Measurements from ENCODE around the gene PIRT. TPM values are rescaled to one million over a fixed set of nuclear protein-coding genes. Genes with fewer than 3 reads are reported as not detected.
"Not testable (repeated sequence)": the region's sequence is repeated elsewhere in the genome, so short reads cannot be mapped to it uniquely, and the experiment has no call there.

Gene PIRT
- not detected in 2 replicates for total RNA-seq (2014; rRNA removed; shearing (Covaris generic))

DNA sequence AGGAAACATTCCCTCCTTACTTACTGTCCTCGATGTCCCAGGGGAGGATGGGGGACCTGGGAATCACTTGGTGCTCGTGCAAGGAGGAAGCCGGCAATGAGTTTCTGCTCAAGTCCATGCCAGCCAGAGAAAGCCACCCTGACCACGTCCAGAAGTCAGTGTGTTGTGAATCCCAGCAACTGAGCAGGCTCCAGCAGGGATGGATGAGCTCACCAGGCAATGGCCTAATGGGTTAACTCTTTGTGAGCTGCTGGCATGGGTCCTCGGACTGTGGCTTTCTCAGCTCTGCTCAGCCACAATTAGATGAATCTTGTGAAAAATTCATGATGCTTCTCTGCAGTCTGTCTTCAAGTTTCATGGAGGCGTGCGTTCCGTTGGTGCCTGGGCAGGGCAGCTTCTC lies at the start of gene PIRT:
TSS of gene PIRT (minus strand) at position 167 of the 400 bp plus-strand sequence. CDS start 12,442 bp downstream, outside the sequence.
- no peak for DNase-seq (ENCODE audit: low spot score)
- in situ Hi-C loops (cut with HindIII; ENCODE audit: low sequenced_read_pairs): no loop called here

DNA sequence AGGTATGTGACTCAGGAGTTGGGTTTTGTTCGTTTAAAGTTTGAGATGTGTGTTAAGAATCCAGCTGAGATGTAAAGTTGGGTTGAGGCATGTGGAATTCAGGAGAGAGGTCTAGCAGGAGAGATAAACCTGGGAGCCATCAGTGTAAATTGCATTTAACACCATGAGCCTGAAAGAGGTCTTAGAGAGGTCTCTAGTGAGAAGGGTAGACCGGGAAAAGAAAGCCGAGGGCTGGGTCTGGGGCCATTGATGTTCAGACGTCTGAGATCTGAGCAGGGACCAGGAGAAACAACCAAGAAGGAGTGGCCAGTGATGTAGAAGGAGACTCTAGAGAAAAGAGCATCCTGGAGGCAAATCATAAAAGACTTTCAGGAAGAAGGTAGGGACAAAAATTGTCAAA lies 44.1 kb upstream of the PIRT start:
- DNase-seq (ENCODE audit: low spot score): no peak
- in situ Hi-C loops (cut with HindIII; ENCODE audit: low sequenced_read_pairs): no loop called here

DNA sequence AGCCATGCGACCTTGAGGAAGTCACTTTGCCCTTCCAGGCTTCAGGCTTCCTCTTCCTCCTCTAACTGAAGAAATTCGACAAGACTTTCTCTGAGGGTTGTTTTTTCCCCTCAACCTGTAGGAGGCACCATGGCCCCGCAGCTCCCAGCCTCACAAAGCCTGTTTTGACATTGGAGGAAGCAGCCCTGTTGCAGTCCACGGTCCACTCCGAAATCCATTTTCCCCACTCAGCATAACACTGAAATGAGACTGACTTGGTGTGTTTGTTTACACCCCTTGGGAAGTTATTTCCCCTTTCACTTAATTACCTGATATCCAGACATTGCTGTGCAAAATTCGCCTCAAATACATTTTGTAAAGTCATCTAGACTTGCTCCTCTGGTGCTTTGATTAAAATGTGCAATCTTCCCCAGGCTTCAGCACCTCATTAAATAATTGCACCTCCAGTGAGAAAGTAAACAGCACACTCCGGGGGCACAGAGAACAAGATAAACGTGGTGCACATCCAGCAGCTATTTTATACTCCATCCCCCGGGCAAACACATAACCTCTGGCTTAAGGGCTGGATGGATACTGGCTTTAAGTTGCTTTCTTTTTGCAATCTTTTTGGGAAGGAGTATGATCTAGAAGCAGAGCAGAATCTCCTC lies 41.4 kb upstream of the PIRT start:
- peak; percentile 13 for DNase-seq (ENCODE audit: low spot score)
- in situ Hi-C loops (cut with HindIII; ENCODE audit: low sequenced_read_pairs): no loop called here

GRCh38 chr17:10875984-10876555 lies 38.2 kb upstream of the PIRT start:
- in situ Hi-C loops (cut with HindIII; ENCODE audit: low sequenced_read_pairs): no loop called here
- peak; percentile 34 for DNase-seq (ENCODE audit: low spot score)

DNA sequence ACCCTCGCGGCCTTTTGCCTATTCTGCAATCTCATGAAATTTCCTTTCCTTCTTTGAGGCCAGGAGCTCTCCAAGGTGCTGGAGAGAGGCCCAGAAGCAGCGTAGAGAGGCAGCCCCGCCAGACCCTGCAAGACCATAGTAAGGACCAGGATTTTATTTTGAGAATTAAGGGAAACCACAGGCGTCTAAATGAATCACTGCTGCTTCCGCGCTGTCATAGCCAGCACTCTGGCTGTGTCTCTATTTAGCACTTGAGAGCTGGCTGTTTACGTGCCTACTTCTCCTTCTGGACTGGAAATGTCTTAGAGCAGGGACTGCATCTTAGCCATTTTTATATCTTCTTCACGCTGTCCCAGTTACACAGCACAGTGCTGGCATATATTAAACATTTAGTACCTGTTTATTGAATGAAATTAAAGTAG lies 37.6 kb upstream of the PIRT start:
- no peak for DNase-seq (ENCODE audit: low spot score)
- in situ Hi-C loops (cut with HindIII; ENCODE audit: low sequenced_read_pairs): no loop called here

GRCh38 chr17:10871914-10872313 lies 34.0 kb upstream of the PIRT start:
- no peak for DNase-seq (ENCODE audit: low spot score)
- in situ Hi-C loops (cut with HindIII; ENCODE audit: low sequenced_read_pairs): no loop called here

GRCh38 chr17:10870336-10871050 lies 32.6 kb upstream of the PIRT start:
- in situ Hi-C loops (cut with HindIII; ENCODE audit: low sequenced_read_pairs): no loop called here
- no peak for DNase-seq (ENCODE audit: low spot score)

GRCh38 chr17:10868744-10869143 lies 30.9 kb upstream of the PIRT start:
- in situ Hi-C loops (cut with HindIII; ENCODE audit: low sequenced_read_pairs); DNase-seq (ENCODE audit: low spot score): not testable (repeated sequence)

DNA sequence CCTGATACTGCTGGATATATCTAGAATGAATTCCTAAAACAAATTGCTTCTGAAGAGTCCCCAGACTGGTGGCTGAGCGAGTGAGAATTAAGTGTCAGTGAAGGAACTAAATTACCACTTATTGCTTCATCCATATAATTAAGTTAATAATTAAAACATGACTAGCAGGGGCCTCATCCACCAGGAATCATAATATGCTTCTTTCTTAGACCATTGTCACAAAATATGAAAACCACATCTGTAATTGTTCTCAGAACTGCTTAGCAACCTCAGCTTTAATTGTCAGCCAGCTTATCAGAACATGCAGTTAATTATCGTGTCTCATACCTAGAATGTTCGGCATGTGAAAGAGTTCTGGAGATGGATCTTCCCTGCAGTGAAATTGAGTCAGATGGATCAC lies 21.2 kb upstream of the PIRT start:
- in situ Hi-C loops (cut with HindIII; ENCODE audit: low sequenced_read_pairs): no loop called here
- no peak for DNase-seq (ENCODE audit: low spot score)

DNA sequence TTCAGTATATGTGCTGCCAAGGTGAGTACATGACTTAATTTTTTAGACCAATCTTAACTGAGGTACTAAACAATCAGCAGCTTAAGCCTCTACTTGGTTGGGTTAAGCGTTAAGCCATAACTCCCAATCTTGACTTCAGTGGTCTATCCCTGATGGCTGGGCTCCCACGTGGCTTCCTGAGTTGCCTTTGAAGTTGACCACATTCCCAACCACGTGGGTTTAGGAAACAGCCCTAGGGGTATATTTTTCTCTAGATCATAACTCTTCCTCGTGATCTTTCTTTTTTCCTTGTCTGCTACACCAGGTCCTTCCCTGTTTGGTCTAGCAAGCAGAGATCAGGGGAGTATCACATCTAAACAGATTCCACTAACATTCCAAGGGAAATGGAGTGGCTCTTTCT lies 20.1 kb upstream of the PIRT start:
- in situ Hi-C loops (cut with HindIII; ENCODE audit: low sequenced_read_pairs): no loop called here
- no peak for DNase-seq (ENCODE audit: low spot score)

GRCh38 chr17:10846636-10847035 lies 8.7 kb upstream of the PIRT start:
- in situ Hi-C loops (cut with HindIII; ENCODE audit: low sequenced_read_pairs); DNase-seq (ENCODE audit: low spot score): not testable (repeated sequence)

DNA sequence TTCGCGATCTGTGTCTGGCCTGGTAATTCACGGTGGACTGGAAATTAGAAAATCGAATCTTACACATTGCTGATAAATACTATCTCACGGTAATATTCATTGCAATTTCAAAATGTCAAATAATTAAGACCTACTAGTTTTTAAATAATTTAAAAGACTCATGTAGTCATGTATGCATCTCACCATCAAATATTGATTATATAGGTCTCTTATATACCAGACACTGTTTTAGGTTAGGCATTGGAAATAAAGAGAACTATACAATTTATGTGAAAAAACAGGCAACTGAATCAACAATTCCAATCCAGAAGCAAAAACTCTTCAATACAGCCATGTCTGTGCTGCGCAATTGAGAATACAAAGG lies 7.5 kb upstream of the PIRT start:
- in situ Hi-C loops (cut with HindIII; ENCODE audit: low sequenced_read_pairs): no loop called here
- no peak for DNase-seq (ENCODE audit: low spot score)

DNA sequence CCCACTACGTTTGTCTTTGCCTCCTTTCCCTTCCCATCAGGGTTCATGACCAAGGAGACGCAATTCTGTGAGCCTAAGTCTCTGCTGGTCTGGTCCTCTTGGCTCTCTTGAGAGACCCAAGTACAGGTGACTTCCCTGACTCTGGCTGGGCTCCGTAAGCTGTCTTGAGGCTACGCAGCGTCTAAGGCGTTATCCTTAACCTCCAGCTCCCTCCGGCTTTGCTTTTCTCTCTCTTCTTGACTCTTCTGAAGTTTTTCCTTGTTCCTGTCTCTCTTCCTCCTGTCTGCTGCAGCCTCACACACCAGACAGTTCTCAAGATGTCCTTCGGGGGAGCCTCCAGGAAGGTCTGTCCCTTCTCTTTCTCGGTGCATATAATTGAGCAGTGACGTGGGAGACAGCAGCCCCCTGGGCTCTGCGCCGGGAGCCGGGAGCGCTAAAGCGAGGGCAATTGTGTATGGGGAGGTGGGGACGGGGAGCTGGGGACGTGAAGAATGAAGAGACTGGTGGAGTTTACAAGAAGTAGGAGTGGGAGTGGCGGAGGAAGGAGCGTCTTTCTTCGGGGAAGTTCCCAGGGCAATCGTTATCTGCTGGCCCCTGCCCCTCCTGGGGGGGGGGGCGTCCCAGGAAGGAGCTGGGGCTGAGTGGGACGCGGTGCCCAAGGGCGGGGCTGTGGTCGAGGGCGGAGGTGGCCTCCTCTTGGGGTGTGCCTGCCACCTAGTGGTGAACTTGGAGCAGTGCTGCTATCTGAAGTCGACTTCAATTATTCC lies 6.9 kb upstream of the PIRT start:
- in situ Hi-C loops (cut with HindIII; ENCODE audit: low sequenced_read_pairs): no loop called here
- DNase-seq (ENCODE audit: low spot score): peak; percentile 33

- DNase-seq (ENCODE audit: low spot score): no peak
- in situ Hi-C loops (cut with HindIII; ENCODE audit: low sequenced_read_pairs): no loop called here
Measured at GRCh38 chr17:10843811-10844210, 5.9 kb upstream of the PIRT start.

- peak; percentile 19 for DNase-seq (ENCODE audit: low spot score)
- in situ Hi-C loops (cut with HindIII; ENCODE audit: low sequenced_read_pairs): no loop called here
Measured at GRCh38 chr17:10842658-10843057, 4.8 kb upstream of the PIRT start.

GRCh38 chr17:10838682-10839081 lies 795 bp upstream of the PIRT start:
- in situ Hi-C loops (cut with HindIII; ENCODE audit: low sequenced_read_pairs): no loop called here
- DNase-seq (ENCODE audit: low spot score): no peak

DNA sequence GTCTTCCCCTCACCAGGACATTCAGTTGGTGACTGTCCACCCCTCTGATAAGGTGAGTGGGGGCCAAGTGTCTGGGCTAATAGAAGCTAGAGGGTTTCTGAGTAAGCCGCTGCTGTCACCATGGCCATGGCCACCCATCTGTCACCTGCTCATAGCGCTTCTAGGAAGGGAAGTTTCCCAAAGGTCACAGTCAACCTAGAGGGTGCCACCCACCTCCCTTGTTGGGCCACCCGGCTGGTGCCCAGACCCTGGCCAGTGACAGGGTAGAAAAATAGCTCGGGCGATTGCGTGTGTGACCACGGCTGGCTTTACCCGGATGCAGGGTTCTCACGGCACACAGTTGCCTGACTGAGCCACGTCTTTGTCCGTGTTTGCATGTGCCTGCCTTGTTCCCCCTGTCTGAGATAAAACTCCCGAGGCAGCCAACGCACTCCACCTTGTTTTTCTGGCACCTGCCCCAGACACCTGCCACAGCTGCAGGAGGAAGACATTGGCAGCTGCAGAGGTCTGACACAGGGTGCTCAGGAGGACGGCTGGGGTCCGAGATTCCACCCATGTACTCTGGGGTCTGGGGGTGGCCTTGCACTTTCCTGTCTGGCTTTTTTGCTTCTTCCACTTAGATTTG lies 809 bp downstream of the PIRT start:
- DNase-seq (ENCODE audit: low spot score): no peak
- in situ Hi-C loops (cut with HindIII; ENCODE audit: low sequenced_read_pairs): no loop called here

DNA sequence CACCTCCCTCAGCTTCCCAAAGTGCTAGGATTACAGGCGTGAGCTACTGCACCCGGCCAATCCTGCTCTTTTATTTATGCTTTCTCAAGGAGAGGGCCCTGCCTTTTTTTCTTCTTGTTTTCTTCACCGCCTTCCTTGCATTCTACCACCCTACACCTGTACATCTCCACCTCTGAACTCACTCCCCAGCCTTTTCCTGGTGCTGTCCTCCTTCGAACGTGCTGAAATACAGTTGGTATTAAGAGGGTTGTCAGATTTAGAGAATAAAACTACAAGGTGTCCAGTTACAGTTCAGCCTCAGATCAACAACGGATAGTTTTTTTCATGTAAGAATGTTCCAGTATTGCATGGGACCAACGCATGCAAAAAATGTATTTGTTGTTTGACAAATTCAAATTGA lies 1.7 kb downstream of the PIRT start:
- no peak for DNase-seq (ENCODE audit: low spot score)
- in situ Hi-C loops (cut with HindIII; ENCODE audit: low sequenced_read_pairs): no loop called here

GRCh38 chr17:10831696-10832095 lies 6.2 kb downstream of the PIRT start:
- DNase-seq (ENCODE audit: low spot score): no peak

More at GRCh38 chr17:10831696-10832095, 6.2 kb downstream of the PIRT start:
- in situ Hi-C loops (cut with HindIII; ENCODE audit: low sequenced_read_pairs): no loop called here

Measured in G401 (cell line).